Endothelial cell of umbilical vein (primary cell): Measurements from ENCODE around the gene MCU. TPM values are rescaled to one million over a fixed set of nuclear protein-coding genes. Genes with fewer than 3 reads are reported as not detected.

Experiments
- BruUV-seq: library from RNA; stranded (reverse); fragments of 400-500 nt; replicated peaks from 2 replicates; lab custom pipeline; 2021; lab: Mats Ljungman, UMichigan
- CTCF ChIA-PET: fragments of 300-600, 350-600 bp; sonication (Branson Sonifier 250); formaldehyde crosslinking; loops from one replicate; lab custom pipeline; 2021; ENCODE audit warnings: antibody characterized with exemption, inconsistent platforms; lab: Charles Lee
- POLR2A ChIA-PET: fragments of 300-600, 350-600 bp; sonication (Branson Sonifier 250); formaldehyde crosslinking; loops from one replicate; lab custom pipeline; 2021; ENCODE audit warnings: antibody characterized with exemption, inconsistent platforms; lab: Charles Lee
- DNase-seq: peaks from one replicate; pipeline ENCODE4 v3.0.0-alpha.2; 2011; ENCODE audit warnings: low read depth, low spot score
- FAIRE-seq: peaks from 2 replicates; lab custom pipeline; 2011; peaks lifted over from hg19 to GRCh38; lab: Jason Lieb, UNC
- H2AFZ ChIP-seq: 2 replicates; pipeline ENCODE4 v1.6.0; 2012; ENCODE audit warnings: low read depth, low read length, control low read depth, inconsistent platforms
- H3K27ac ChIP-seq: 2 replicates; pipeline ENCODE4 v1.5.1; 2011; ENCODE audit warnings: low read depth, mild to moderate bottlenecking, control low read depth, low read length, moderate library complexity; ENCODE audit not compliant: insufficient read depth
- H3K27me3 ChIP-seq, 2 experiments: 2 replicates each; pipeline versions ENCODE4 v1.6.0 to v1.6.1; 2011; ENCODE audit warnings: low read length in 2 of 2, mixed read lengths in 1 of 2; ENCODE audit not compliant: control insufficient read depth in 2 of 2, insufficient read depth in 2 of 2
- H3K36me3 ChIP-seq, 2 experiments: 2 replicates in 1 of 2; 3 replicates in 1 of 2; pipeline ENCODE4 v1.5.1; 2011; ENCODE audit warnings: low read length in 2 of 2, mild to moderate bottlenecking in 1 of 2, moderate library complexity in 1 of 2; ENCODE audit not compliant: control insufficient read depth in 2 of 2, insufficient read depth in 2 of 2; ENCODE audit errors: extremely low read depth in 1 of 2
- H3K4me1 ChIP-seq: 3 replicates; pipeline ENCODE4 v1.5.1; 2011; ENCODE audit warnings: mild to moderate bottlenecking, low read length; ENCODE audit not compliant: control insufficient read depth, insufficient read depth; ENCODE audit errors: extremely low read depth
- H3K4me2 ChIP-seq: 2 replicates; pipeline ENCODE4 v1.6.1; 2011; ENCODE audit warnings: low read length, control low read depth, mixed read lengths; ENCODE audit not compliant: insufficient read depth
- H3K4me3 ChIP-seq, 3 experiments: fragments of 200-600 bp in 1 of 3; sonication (generic), shearing (Covaris generic) in 1 of 3; replicated peaks in 1 of 3; 2 replicates each; pipeline ENCODE4 v1.5.1; 2011 to 2016; ENCODE audit warnings: control low read depth in 3 of 3, low read length in 3 of 3, mild to moderate bottlenecking in 2 of 3, inconsistent platforms in 1 of 3, low read depth in 1 of 3, moderate library complexity in 1 of 3; ENCODE audit not compliant: insufficient read depth in 1 of 3
- H3K79me2 ChIP-seq: 2 replicates; pipeline ENCODE4 v1.6.0; 2012; ENCODE audit warnings: low read length, inconsistent platforms; ENCODE audit not compliant: control insufficient read depth, insufficient read depth
- H3K9ac ChIP-seq: replicated peaks from 2 replicates; pipeline ENCODE3; 2011; ENCODE audit warnings: low read length, control low read depth; ENCODE audit not compliant: insufficient read depth; ENCODE audit errors: extremely low read depth
- H3K9me1 ChIP-seq: replicated peaks from 3 replicates; pipeline ENCODE4 v1.6.0; 2011; ENCODE audit warnings: mild to moderate bottlenecking, low read length; ENCODE audit not compliant: control insufficient read depth, insufficient read depth; ENCODE audit errors: extremely low read depth
- H3K9me3 ChIP-seq: replicated peaks from 2 replicates; pipeline ENCODE4 v1.5.1; 2012; ENCODE audit warnings: low read length, inconsistent platforms; ENCODE audit not compliant: control insufficient read depth, insufficient read depth
- H4K20me1 ChIP-seq: replicated peaks from 2 replicates; pipeline ENCODE3; 2011; ENCODE audit warnings: mild to moderate bottlenecking, low read length; ENCODE audit not compliant: control insufficient read depth, insufficient read depth; ENCODE audit errors: extremely low read depth
- EZH2 ChIP-seq: IDR thresholded peaks from 2 replicates; pipeline ENCODE4 v1.6.1; 2012; ENCODE audit warnings: borderline replicate concordance, low read depth, mild to moderate bottlenecking, moderate library complexity, low read length, inconsistent platforms; ENCODE audit not compliant: severe bottlenecking
- FOS ChIP-seq: IDR thresholded peaks from 2 replicates; pipeline ENCODE4 v1.6.1; 2011; ENCODE audit warnings: mild to moderate bottlenecking, low read length, moderate library complexity, borderline replicate concordance; ENCODE audit not compliant: insufficient read depth
- GATA2 ChIP-seq: IDR thresholded peaks from 2 replicates; pipeline ENCODE4 v1.7.0; 2011; ENCODE audit warnings: low read depth, mild to moderate bottlenecking, moderate library complexity, mixed read lengths, low read length; ENCODE audit not compliant: insufficient read length, insufficient read depth
- JUN ChIP-seq: IDR thresholded peaks from 2 replicates; pipeline ENCODE4 v1.6.1; 2011; ENCODE audit warnings: borderline replicate concordance, low read depth; ENCODE audit not compliant: insufficient read length, insufficient read depth
- MYC ChIP-seq: IDR thresholded peaks from one replicate; pipeline ENCODE4 v1.6.1; 2011; ENCODE audit warnings: mild to moderate bottlenecking, low read depth, low read length
- POLR2A ChIP-seq: IDR thresholded peaks from 2 replicates; pipeline ENCODE4 v1.6.1; 2012; ENCODE audit warnings: low read depth, mild to moderate bottlenecking, control low read depth, low read length
- POLR2AphosphoS5 ChIP-seq: IDR thresholded peaks from 2 replicates; pipeline ENCODE4 v1.6.1; 2012; ENCODE audit warnings: low read depth, mild to moderate bottlenecking, control low read depth, low read length, moderate library complexity; ENCODE audit not compliant: insufficient read depth
- dilution Hi-C: fragments of 300-500 bp; cut with MboI; formaldehyde crosslinking; loops from one replicate; pipeline ENCODE4 v1.15.0; 2019; ENCODE audit warnings: low sequenced_read_pairs; ENCODE audit not compliant: extremely low pct_ligation_motif_present
- intact Hi-C: fragments of 100-400 bp; cut with micrococcal nuclease; formaldehyde crosslinking; loops from one replicate; pipeline ENCODE4 v1.10.0; 2022
- polyA plus RNA-seq, 4 experiments: library from polyadenylated mRNA; depleted of rRNA in 3 of 4; stranded (reverse) in 3 of 4; unstranded in 1 of 4; fragments of >200 nt; gene quantifications; 2 replicates each; pipeline versions ENCODE4 v1.2.1 to v1.2.3, GENCODE V29; 2011 to 2012; ENCODE audit warnings: missing spikeins in 1 of 4
- total RNA-seq: library from RNA; stranded (reverse); gene quantifications from 2 replicates; pipeline ENCODE4 v1.2.3, GENCODE V29; 2021
- TF ChIP-seq, protein P1 (sequence below): IDR thresholded peaks from 2 replicates; pipeline ENCODE4 v1.6.1; 2011; ENCODE audit not compliant: insufficient read depth, insufficient read length
- TF ChIP-seq, protein P2 (sequence below), 2 donors: IDR thresholded peaks; 1 replicate in 1 of 2; 2 replicates in 1 of 2; pipeline ENCODE4 v1.5.1; 2011; ENCODE audit warnings: low read length in 2 of 2, mild to moderate bottlenecking in 2 of 2, moderate library complexity in 2 of 2, control low read depth in 1 of 2, inconsistent platforms in 1 of 2, low read depth in 1 of 2; ENCODE audit not compliant: insufficient read depth in 1 of 2; ENCODE audit errors: extremely low read depth in 1 of 2

MCU gene
- total and polyA plus RNA-seq, 2 donors (not counting 3 experiments of a cell fraction or from before 2014, with no cell fraction given), result 25.2 to 37.2 TPM

DNA sequence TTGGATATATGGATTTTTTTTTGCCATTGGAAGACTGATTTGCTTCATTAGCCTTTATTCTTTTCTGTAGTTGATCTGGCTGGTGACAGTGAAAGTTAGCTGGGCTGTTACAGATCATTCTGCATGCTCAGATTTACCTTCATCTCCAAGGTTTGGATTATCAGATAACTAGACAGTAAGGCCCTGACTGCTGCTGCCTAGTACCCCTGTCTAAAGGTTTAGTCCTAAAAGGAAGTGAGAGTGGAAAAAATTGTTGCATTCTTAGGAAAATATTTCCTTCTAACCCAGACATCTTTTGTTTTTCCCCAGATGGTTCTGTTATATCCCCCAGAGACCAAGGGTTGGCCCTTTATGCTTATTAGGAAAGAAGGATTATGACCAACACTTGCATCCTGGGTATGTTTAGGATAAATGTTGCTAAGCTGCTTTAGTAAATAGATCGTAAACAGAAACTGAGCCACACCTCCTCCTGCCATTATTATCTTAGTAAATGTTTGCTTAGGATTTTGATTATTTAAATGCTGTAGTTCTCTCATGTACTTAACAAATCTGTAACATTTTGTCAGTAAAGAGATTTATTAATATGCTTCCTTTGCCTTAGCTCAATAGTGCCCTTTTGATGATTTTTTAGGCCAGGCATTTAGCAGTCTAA lies 44.4 kb downstream of the MCU start:
- H3K9me1 ChIP-seq, result no peaks in the 10 kb centered on the region
- POLR2A ChIA-PET, result no interaction called here
- DNase-seq (peak; percentile 96), FAIRE-seq (no peak)
- peak overlapping the region; percentile 33 for H3K9ac ChIP-seq
- H3K4me3 ChIP-seq, result no peak overlapping the region
- H3K79me2 ChIP-seq, result peaks cover 26% of the 10 kb centered on the region
- H3K4me2 ChIP-seq, result peak overlapping the region; percentile 17
- H3K4me1 ChIP-seq, result peaks cover 18% of the 10 kb centered on the region
- dilution Hi-C loops, result no loop called here
- BruUV-seq, result no TSS peak
- no peaks in the 10 kb centered on the region for H3K36me3 ChIP-seq
- intact Hi-C loops, result no loop called here
- no peak overlapping the region for H2AFZ ChIP-seq
- CTCF ChIA-PET, result interaction anchor here (0.6 to 1.3 kb wide), 5 partner anchors 13 to 61 kb away, joined by 3 read pairs; no protein-coding TSS in a partner anchor
- H4K20me1 ChIP-seq, result no peaks in the 10 kb centered on the region
- no peaks in the 10 kb centered on the region for H3K27me3 ChIP-seq
- H3K9me3 ChIP-seq, result no peaks in the 10 kb centered on the region
- peak overlapping the region; percentile 34 for H3K27ac ChIP-seq
- TF ChIP-seq, protein P1, sequence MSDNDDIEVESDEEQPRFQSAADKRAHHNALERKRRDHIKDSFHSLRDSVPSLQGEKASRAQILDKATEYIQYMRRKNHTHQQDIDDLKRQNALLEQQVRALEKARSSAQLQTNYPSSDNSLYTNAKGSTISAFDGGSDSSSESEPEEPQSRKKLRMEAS, result no peak
- TF ChIP-seq JUN, result peak; percentile 44

DNA sequence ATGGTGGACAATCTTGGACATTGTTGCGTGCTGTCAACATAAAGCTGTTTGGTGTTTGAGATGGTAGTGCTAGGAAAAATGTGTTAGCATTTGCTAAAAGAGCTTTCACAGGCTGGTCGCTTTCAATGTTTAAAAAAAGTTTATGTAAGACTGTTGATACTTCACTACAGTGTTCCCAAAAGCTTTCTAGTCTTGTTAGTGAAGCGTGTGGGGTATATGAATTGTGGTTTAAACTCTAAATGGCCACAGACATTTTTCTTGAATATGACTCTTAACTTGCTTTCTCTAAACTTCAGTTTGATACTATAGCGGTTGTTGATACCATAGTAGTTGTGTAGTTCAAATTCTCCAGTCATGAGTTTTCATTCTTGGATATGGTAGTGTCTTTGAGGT lies 44.9 kb downstream of the MCU start:
- no peak for FAIRE-seq
- DNase-seq, result no peak
- Histone ChIP-seq H3K36me3 (no peaks in the 10 kb centered on the region), H2AFZ (no peak overlapping the region), H3K79me2 (peaks cover 27% of the 10 kb centered on the region), H3K4me1 (peaks cover 18% of the 10 kb centered on the region), H3K4me3 (no peak overlapping the region), H3K27me3 (no peaks in the 10 kb centered on the region), H3K9ac (peak overlapping the region; percentile 33), H4K20me1 (no peaks in the 10 kb centered on the region), H3K27ac (peak overlapping the region; percentile 4), H3K9me3 (no peaks in the 10 kb centered on the region), H3K4me2 (peak overlapping the region; percentile 17), H3K9me1 (no peaks in the 10 kb centered on the region)
- TF ChIP-seq EZH2 (no peak), MYC (no peak), GATA2 (no peak), FOS (no peak), POLR2AphosphoS5 (no peak), POLR2A (no peak), JUN (no peak)
- TF ChIP-seq, protein P1, result no peak
- TF ChIP-seq, protein P2, sequence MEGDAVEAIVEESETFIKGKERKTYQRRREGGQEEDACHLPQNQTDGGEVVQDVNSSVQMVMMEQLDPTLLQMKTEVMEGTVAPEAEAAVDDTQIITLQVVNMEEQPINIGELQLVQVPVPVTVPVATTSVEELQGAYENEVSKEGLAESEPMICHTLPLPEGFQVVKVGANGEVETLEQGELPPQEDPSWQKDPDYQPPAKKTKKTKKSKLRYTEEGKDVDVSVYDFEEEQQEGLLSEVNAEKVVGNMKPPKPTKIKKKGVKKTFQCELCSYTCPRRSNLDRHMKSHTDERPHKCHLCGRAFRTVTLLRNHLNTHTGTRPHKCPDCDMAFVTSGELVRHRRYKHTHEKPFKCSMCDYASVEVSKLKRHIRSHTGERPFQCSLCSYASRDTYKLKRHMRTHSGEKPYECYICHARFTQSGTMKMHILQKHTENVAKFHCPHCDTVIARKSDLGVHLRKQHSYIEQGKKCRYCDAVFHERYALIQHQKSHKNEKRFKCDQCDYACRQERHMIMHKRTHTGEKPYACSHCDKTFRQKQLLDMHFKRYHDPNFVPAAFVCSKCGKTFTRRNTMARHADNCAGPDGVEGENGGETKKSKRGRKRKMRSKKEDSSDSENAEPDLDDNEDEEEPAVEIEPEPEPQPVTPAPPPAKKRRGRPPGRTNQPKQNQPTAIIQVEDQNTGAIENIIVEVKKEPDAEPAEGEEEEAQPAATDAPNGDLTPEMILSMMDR (IDR thresholded peaks at IDR 0.05; ENCODE audit: extremely low read depth in 1 of 2, insufficient read depth in 1 of 2, low read depth in 1 of 2, low read length in 2 of 2), result no peak
- BruUV-seq, result no TSS peak
- POLR2A ChIA-PET, result no interaction called here
- intact Hi-C loops, result no loop called here
- dilution Hi-C loops, result no loop called here
- CTCF ChIA-PET, result interaction anchor here (0.6 to 1.2 kb wide), 4 partner anchors 13 to 61 kb away, joined by 3 read pairs; no protein-coding TSS in a partner anchor
